Heart left ventricle (tissue), 16 donors: ENCODE results near the gene C17orf100. TPM values are rescaled to one million over a fixed set of nuclear protein-coding genes. Genes with fewer than 3 reads are reported as not detected.

Experiments used
- ATAC-seq, 4 donors: fragments of 200-7000 bp; cut with Tn5 transposase; one replicate each; pipeline ENCODE4 v1.9.1; 2020 to 2022; ENCODE audit warnings: moderate library complexity in 4 of 4, mild to moderate bottlenecking in 3 of 4, moderate number of reproducible peaks in 1 of 4
- DNase-seq, 5 donors: peaks; one replicate each; pipeline ENCODE4 v3.0.0-alpha.2; 2020
- H3K27ac ChIP-seq, 12 donors: fragments of 200-600 bp; sonication (generic) in 4 of 12; one replicate each; pipeline versions ENCODE4 v1.5.0 to v1.8.0; 2016 to 2022; ENCODE audit warnings: mild to moderate bottlenecking in 2 of 12
- H3K27me3 ChIP-seq, 9 donors: fragments of 200-600 bp; sonication (generic) in 2 of 9; one replicate each; pipeline versions ENCODE4 v1.5.1 to v1.8.0; 2016 to 2022; ENCODE audit warnings: mild to moderate bottlenecking in 3 of 9
- H3K36me3 ChIP-seq, 9 donors: fragments of 200-600 bp; sonication (generic) in 2 of 9; one replicate each; pipeline versions ENCODE4 v1.5.0 to v1.8.0; 2018 to 2022; ENCODE audit warnings: mild to moderate bottlenecking in 2 of 9
- H3K4me1 ChIP-seq, 12 donors: fragments of 200-600 bp; sonication (generic) in 4 of 12; one replicate each; pipeline versions ENCODE4 v1.5.0 to v1.8.0; 2016 to 2022; ENCODE audit warnings: mild to moderate bottlenecking in 3 of 12
- H3K4me3 ChIP-seq, 12 donors: fragments of 200-600 bp; sonication (generic) in 4 of 12; one replicate each; pipeline versions ENCODE4 v1.5.0 to v1.8.0; 2017 to 2022; ENCODE audit warnings: mild to moderate bottlenecking in 9 of 12, moderate library complexity in 4 of 12
- H3K9me3 ChIP-seq, 12 donors: fragments of 200-600 bp; sonication (generic) in 4 of 12; one replicate each; pipeline versions ENCODE4 v1.5.0 to v1.8.0; 2016 to 2022; ENCODE audit warnings: mild to moderate bottlenecking in 1 of 12
- POLR2A ChIP-seq, 2 donors: fragments of 450-650 bp; IDR thresholded peaks; one replicate each; pipeline ENCODE4 v1.6.1; 2017; ENCODE audit warnings: antibody characterized with exemption in 2 of 2, mild to moderate bottlenecking in 2 of 2, moderate library complexity in 2 of 2
- WGBS, 4 donors: extraction: QIAGEN DNeasy Blood & Tissue Kit in 2 of 4; methylation state at CpG; one replicate each; pipeline versions ENCODE4 v1.1.5 to v1.1.7; 2013 to 2018; 5-methylcytosine and 5-hydroxymethylcytosine counted together
- intact Hi-C, 10 donors: fragments of 100-400 bp; cut with DNase I; formaldehyde crosslinking; loops; one replicate each; pipeline versions ENCODE4 v1.11.1 to v1.14.2; 2022
- polyA plus RNA-seq, 2 donors: library from polyadenylated mRNA; stranded (reverse); fragments of 200-250 nt; gene quantifications; one replicate each; pipeline ENCODE4 v1.2.3, GENCODE V29; 2013
- total RNA-seq, 9 donors: library from RNA; depleted of rRNA in 2 of 9; stranded (reverse); fragments of >200 nt in 2 of 9; fragmentation: NEBNext Ultra II Directional in 3 of 9; extraction: Animal tissue kit (Norgen Biotek cat#: 25700) in 3 of 9; gene quantifications; one replicate each; pipeline versions ENCODE4 v1.1.0 to v1.2.4, GENCODE V29; 2016 to 2023
- TF ChIP-seq, protein P1 (sequence below), 12 donors: fragments of 200-600 bp; sonication (generic) in 4 of 12; IDR thresholded peaks; one replicate each; pipeline versions ENCODE4 v1.5.0 to v1.8.0; 2018 to 2022; ENCODE audit warnings: antibody characterized with exemption in 12 of 12, mild to moderate bottlenecking in 5 of 12
- donor health status: ischemic (EF 13 %, LVEDD 7.1; RV severe dilation, severe dysfunction).
- donor health status: healthy with polysubstance abuse.
- donor health status: DM: no; HTN: yes; CAD: no.
- donor health status: DM: no; HTN: no; CAD: no.
- donor health status: ischemic (EF 25% LVEDD 6.9; RV normal size, moderate dysfunction).
- donor health status: ischemic (EF 25% LVEDD 5.7; RV mildly dilated, moderate dysfunction).
- donor health status: healthy.
- donor health status: DM: yes; HTN: yes; CAD: no.
- donor health status: ischemic (EF 35%, LVEDD 5.7; RV mildly dilated, moderate dysfunction).
- donor health status: nonischemic (EF 11% LVEDD 7.7; RV severe dilation, severe dysfunction).
- donor health status: DM: yes; HTN: yes; CAD: no.
- donor health status: PGD.
- donor health status: ischemic (EF 29% LVEDD 5.4; RV normal size, mild dysfunction).
- donor health status: nonischemic (EF 23%, LVEDD 6.1; RV moderate dilation, normal function).

Gene C17orf100
- total and polyA plus RNA-seq, 11 donors = 0.30 to 0.86 (median 0.59) TPM

DNA sequence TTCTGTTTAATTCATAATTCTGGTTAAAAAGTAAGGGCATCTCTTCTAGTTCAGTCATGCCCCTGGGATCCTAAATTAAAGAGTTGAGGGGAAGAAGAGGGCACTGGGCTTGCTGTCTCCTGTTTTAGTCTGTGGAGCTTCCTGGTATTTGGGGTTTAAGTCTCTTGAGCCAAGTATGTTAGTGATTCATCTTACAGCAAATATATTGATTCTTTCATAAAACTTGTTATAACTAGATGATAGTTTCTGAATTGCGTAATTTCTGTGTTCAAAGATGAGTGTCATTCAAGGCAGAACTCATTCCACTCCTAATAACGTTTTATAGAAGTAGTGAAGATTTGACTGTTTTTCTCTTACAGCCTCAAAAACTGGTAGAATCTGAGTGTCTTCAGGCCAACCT lies 9.0 kb upstream of the C17orf100 start:
- H3K27ac ChIP-seq = no peak overlapping the region
- no peak overlapping the region for H3K4me3 ChIP-seq
- peaks cover 0 to 37% (median 25%) of the 10 kb centered on the region in 12 donors for H3K4me1 ChIP-seq
- DNase-seq (no peak), ATAC-seq (no peak)
- no peak for TF ChIP-seq POLR2A (IDR thresholded peaks at IDR 0.05)
- TF ChIP-seq, protein P1, sequence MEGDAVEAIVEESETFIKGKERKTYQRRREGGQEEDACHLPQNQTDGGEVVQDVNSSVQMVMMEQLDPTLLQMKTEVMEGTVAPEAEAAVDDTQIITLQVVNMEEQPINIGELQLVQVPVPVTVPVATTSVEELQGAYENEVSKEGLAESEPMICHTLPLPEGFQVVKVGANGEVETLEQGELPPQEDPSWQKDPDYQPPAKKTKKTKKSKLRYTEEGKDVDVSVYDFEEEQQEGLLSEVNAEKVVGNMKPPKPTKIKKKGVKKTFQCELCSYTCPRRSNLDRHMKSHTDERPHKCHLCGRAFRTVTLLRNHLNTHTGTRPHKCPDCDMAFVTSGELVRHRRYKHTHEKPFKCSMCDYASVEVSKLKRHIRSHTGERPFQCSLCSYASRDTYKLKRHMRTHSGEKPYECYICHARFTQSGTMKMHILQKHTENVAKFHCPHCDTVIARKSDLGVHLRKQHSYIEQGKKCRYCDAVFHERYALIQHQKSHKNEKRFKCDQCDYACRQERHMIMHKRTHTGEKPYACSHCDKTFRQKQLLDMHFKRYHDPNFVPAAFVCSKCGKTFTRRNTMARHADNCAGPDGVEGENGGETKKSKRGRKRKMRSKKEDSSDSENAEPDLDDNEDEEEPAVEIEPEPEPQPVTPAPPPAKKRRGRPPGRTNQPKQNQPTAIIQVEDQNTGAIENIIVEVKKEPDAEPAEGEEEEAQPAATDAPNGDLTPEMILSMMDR (IDR thresholded peaks at IDR 0.05) = no peak
- 51 to 76% (median 71%) methylated on average over 2 of the region's 2 CpGs for WGBS, 4 donors
- no peaks in the 10 kb centered on the region for H3K9me3 ChIP-seq
- intact Hi-C loops = no loop called here
- H3K27me3 ChIP-seq = no peaks in the 10 kb centered on the region
- H3K36me3 ChIP-seq = peaks cover 0 to 53% (median 41%) of the 10 kb centered on the region in 9 donors

DNA sequence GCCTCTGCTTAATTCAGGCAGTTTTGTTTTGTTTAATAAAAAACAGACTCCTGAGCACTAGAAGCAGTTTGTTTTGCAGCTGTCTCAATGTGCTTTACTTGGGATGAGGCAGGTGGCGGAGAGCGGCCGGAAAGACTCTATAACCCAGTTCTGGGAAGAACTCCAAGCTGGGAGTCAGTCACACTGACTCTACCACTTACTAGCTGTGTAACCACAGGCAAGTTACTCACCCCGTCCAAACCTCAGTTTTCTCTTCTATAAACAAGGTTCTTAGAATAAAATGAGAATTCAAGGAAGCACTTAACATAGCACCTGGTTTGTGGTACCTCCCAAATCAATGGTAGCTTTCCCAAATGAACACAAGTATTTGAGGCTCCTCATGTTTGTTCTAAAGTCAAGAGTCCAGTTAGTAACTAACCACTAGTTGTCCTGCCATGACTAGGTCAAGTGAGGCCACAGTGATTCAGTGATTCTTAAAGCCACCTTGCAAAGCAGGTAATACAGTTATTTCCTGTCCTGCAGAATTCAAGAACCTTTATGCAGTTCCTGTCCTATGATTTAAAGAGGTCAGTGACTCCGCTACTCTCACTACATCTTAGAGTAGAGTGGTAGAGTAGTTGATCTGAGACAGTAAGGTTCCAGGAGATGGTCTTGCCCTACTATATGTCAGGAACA lies 8.0 kb upstream of the C17orf100 start:
- no peak for TF ChIP-seq POLR2A (IDR thresholded peaks at IDR 0.05)
- TF ChIP-seq, protein P1 (IDR thresholded peaks at IDR 0.05) = no peak
- 71 to 92% (median 85%) methylated on average over 5 of the region's 5 CpGs for WGBS, 4 donors
- ATAC-seq = no peak
- Histone ChIP-seq H3K4me1 (peaks cover 0 to 37% (median 23%) of the 10 kb centered on the region in 12 donors), H3K9me3 (no peaks in the 10 kb centered on the region), H3K4me3 (no peak overlapping the region), H3K36me3 (peaks cover 0 to 63% (median 47%) of the 10 kb centered on the region in 9 donors), H3K27ac (no peak overlapping the region), H3K27me3 (no peaks in the 10 kb centered on the region)
- intact Hi-C loops = no loop called here
- no peak for DNase-seq

DNA sequence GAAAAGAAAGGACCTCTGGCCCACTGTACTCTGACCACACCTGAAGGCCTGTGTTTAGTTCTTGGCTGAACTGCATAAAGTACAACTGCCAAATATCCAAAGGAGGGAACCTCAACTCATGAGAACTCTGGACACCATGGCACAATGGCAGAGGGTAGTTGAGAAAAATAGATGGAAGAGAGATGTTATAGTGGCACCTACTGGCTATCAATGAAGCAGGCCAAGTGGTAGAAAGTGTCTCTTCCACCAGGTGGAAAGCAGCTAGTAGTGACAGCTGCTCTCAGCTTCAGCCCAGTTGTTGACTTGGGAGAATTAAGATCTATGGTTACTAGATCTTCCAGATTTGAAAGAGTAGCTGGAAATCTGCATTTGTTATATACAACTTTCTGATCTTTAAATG lies 3.4 kb upstream of the C17orf100 start:
- TF ChIP-seq POLR2A (IDR thresholded peaks at IDR 0.05) = no peak
- TF ChIP-seq, protein P1 (IDR thresholded peaks at IDR 0.05) = no peak
- peaks cover 4 to 37% (median 21%) of the 10 kb centered on the region in 12 donors for H3K4me1 ChIP-seq
- ATAC-seq (no peak), DNase-seq (no peak)
- H3K4me3 ChIP-seq = no peak overlapping the region
- intact Hi-C loops = no loop called here
- H3K27me3 ChIP-seq = peaks cover 0 to 7% (median under 1%) of the 10 kb centered on the region in 9 donors
- peaks cover 0 to 68% (median 51%) of the 10 kb centered on the region in 9 donors for H3K36me3 ChIP-seq
- no peak overlapping the region for H3K27ac ChIP-seq
- no peaks in the 10 kb centered on the region for H3K9me3 ChIP-seq

DNA sequence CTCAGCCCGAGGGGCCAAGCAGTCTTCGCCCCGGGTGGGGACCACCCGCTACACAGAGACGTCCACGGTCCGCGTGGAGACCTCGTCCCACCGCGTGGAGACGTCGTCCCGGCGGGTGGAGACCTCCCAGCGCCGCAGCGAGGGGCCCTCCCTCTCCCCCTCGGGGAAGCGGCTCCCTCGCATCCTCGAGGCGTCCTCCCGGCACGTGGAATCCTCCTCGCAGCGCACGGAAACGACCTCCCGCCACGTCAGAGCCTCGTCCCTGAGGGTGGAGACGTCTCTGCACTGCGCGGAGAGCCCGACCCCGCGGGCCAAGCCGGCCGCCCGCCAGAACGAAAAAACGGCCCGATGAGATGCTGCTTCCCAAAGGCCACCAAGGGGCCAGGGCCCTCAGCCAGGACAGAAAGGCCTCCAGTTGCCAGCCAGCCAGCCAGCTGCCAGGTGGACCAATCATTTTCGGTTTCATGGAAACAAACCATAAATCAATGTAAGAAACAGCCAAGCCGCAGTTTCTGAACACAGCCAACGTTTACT lies 424 bp downstream of the C17orf100 start:
- 12 to 55% (median 17%) methylated on average over 12 to 47 of the region's 47 CpGs for WGBS, 4 donors
- peaks cover 3 to 35% (median 17%) of the 10 kb centered on the region in 9 donors for H3K27me3 ChIP-seq
- peak in 1 of 5 donors; percentile 48 for DNase-seq
- peaks cover 0 to 32% (median 26%) of the 10 kb centered on the region in 9 donors for H3K36me3 ChIP-seq
- H3K9me3 ChIP-seq = no peaks in the 10 kb centered on the region
- intact Hi-C loops = loop anchor here in 1 of 10 donors (5.0 kb wide), 1 partner anchor 360 kb away; the partner anchor contains the start of gene RNASEK
- TF ChIP-seq, protein P1 (IDR thresholded peaks at IDR 0.05) = no peak
- peak overlapping the region; percentile 59 to 93 (median 81) for H3K4me3 ChIP-seq
- peak in 3 of 4 donors; percentile 8 to 29 (median 20) for ATAC-seq
- peak overlapping the region in 9 of 12 donors; percentile 59 to 91 (median 78) for H3K27ac ChIP-seq
- H3K4me1 ChIP-seq = peaks cover 4 to 48% (median 25%) of the 10 kb centered on the region in 12 donors
